MG63 (cell line): Measurements from ENCODE around the gene COL4A4. TPM values are rescaled to one million over a fixed set of nuclear protein-coding genes. Genes with fewer than 3 reads are reported as not detected.

Source experiments
- DNase-seq: peaks from one replicate; pipeline ENCODE4 v3.0.0-alpha.2; 2020
- H3K27me3 ChIP-seq: fragments of 250-450 bp; sonication (Bioruptor Pico); 2 replicates; pipeline ENCODE4 v1.5.1; 2020; ENCODE audit warnings: mild to moderate bottlenecking, moderate library complexity
- H3K36me3 ChIP-seq: fragments of 250-450 bp; sonication (Bioruptor Pico); 2 replicates; pipeline ENCODE4 v1.5.1; 2020; ENCODE audit warnings: mild to moderate bottlenecking, moderate library complexity
- H3K4me3 ChIP-seq: fragments of 250-450 bp; sonication (Bioruptor Pico); 2 replicates; pipeline ENCODE4 v1.5.1; 2020; ENCODE audit warnings: mild to moderate bottlenecking, moderate library complexity
- H3K9me3 ChIP-seq: fragments of 250-450 bp; sonication (Bioruptor Pico); 2 replicates; pipeline ENCODE4 v1.5.1; 2020; ENCODE audit warnings: mild to moderate bottlenecking, moderate library complexity
- total RNA-seq: library from RNA; depleted of rRNA; stranded (reverse); fragments of >200 nt; shearing (Covaris generic); gene quantifications from 2 replicates; pipeline ENCODE4 v1.2.3, GENCODE V29; 2014; ENCODE audit warnings: low replicate concordance

The COL4A4 gene
- total RNA-seq, 1 experiment from 2014 or later, result 0.36 TPM

DNA sequence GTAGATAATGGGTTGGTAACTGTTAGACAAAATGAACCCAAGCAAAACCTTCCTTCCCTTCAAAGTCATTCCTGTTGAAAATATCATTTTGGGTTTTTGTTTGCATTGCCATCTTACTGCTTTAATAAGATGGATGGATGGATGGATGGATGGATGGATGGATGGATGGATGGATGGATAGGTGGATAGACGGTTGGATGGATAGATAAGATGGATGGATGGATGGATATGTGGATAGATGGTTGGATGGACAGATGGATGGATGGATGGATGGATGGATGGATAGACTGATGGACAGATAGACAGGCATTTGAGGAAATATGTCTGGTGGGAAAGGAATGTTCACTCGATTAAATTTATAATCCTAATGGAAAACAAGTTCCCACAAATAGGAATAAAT lies 133.2 kb downstream of the COL4A4 start:
- Histone ChIP-seq H3K4me3 (no peak overlapping the region), H3K36me3 (no peaks in the 10 kb centered on the region), H3K9me3 (no peaks in the 10 kb centered on the region), H3K27me3 (no peaks in the 10 kb centered on the region)
- DNase-seq, result no peak

GRCh38 chr2:227029426-227030105 lies 134.4 kb downstream of the COL4A4 start:
- H3K27me3 ChIP-seq, result no peaks in the 10 kb centered on the region
- H3K36me3 ChIP-seq, result no peaks in the 10 kb centered on the region
- no peak overlapping the region for H3K4me3 ChIP-seq
- no peaks in the 10 kb centered on the region for H3K9me3 ChIP-seq
- no peak for DNase-seq

- H3K9me3 ChIP-seq, result no peaks in the 10 kb centered on the region
- no peak overlapping the region for H3K4me3 ChIP-seq
- no peaks in the 10 kb centered on the region for H3K36me3 ChIP-seq
- H3K27me3 ChIP-seq, result no peaks in the 10 kb centered on the region
- DNase-seq, result no peak
Observed at GRCh38 chr2:227025510-227025909, 138.5 kb downstream of the COL4A4 start.

- Histone ChIP-seq H3K27me3 (no peaks in the 10 kb centered on the region), H3K4me3 (no peak overlapping the region), H3K9me3 (no peaks in the 10 kb centered on the region), H3K36me3 (no peaks in the 10 kb centered on the region)
- DNase-seq, result no peak
Observed at GRCh38 chr2:227022608-227023007, 141.4 kb downstream of the COL4A4 start.

DNA sequence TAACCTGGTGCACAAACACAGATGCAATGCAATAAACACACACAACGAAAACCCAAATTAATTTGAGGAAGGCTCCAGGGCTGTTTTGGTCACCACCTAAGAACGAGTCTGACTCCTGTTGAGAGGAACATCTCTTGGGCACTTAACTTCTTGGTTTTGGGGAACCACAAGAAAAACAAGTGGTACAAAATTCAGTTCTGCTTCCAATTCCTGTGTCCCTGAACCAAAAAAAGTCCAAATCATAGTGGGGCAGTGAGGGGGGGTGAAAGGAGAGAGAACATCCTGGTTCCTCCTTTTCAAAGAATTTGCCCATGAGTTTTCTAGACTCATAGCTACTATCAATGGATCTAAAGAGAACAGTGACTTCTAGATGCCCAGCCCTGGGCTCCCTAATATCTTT lies 143.6 kb downstream of the COL4A4 start:
- Histone ChIP-seq H3K9me3 (no peaks in the 10 kb centered on the region), H3K4me3 (no peak overlapping the region), H3K27me3 (no peaks in the 10 kb centered on the region), H3K36me3 (no peaks in the 10 kb centered on the region)
- DNase-seq, result no peak

GRCh38 chr2:227016894-227017293 lies 147.1 kb downstream of the COL4A4 start:
- H3K36me3 ChIP-seq, result no peaks in the 10 kb centered on the region
- no peaks in the 10 kb centered on the region for H3K9me3 ChIP-seq
- DNase-seq, result no peak
- H3K4me3 ChIP-seq, result no peak overlapping the region
- H3K27me3 ChIP-seq, result no peaks in the 10 kb centered on the region

GRCh38 chr2:227013881-227014280 lies 150.1 kb downstream of the COL4A4 start:
- no peak overlapping the region for H3K4me3 ChIP-seq
- no peak for DNase-seq
- H3K27me3 ChIP-seq, result no peaks in the 10 kb centered on the region
- no peaks in the 10 kb centered on the region for H3K9me3 ChIP-seq
- no peaks in the 10 kb centered on the region for H3K36me3 ChIP-seq

- no peak overlapping the region for H3K4me3 ChIP-seq
- no peaks in the 10 kb centered on the region for H3K9me3 ChIP-seq
Observed at GRCh38 chr2:227013330-227013729, 150.7 kb downstream of the COL4A4 start.

DNA sequence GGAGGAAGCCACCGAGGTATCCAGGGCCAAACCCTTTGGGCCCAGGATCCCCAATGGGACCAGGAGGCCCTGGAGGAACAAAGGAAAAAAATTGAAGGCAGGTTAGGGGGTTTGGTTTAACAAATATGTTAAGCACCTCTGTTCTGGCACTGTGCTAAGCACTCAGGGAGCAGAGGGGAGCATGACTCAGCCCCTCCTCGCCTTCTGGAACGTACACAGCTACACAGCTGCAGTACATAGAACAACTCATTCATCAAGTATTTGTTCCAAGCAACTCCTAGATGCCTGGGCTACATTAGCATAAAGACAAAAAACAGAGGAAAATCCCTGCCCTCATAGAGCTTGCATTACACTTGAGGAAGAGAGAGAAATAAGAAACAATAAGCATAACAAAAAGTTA lies 153.6 kb downstream of the COL4A4 start:
- Histone ChIP-seq H3K9me3 (no peaks in the 10 kb centered on the region), H3K27me3 (no peaks in the 10 kb centered on the region), H3K36me3 (no peaks in the 10 kb centered on the region), H3K4me3 (no peak overlapping the region)
- peak; percentile 33 for DNase-seq

More at GRCh38 chr2:227013330-227013729, 150.7 kb downstream of the COL4A4 start:
- DNase-seq, result no peak
- no peaks in the 10 kb centered on the region for H3K36me3 ChIP-seq
- H3K27me3 ChIP-seq, result no peaks in the 10 kb centered on the region

GRCh38 chr2:227007940-227008339 lies 156.1 kb downstream of the COL4A4 start:
- no peaks in the 10 kb centered on the region for H3K9me3 ChIP-seq
- H3K36me3 ChIP-seq, result no peaks in the 10 kb centered on the region
- H3K27me3 ChIP-seq, result no peaks in the 10 kb centered on the region
- H3K4me3 ChIP-seq, result no peak overlapping the region
- DNase-seq, result no peak

DNA sequence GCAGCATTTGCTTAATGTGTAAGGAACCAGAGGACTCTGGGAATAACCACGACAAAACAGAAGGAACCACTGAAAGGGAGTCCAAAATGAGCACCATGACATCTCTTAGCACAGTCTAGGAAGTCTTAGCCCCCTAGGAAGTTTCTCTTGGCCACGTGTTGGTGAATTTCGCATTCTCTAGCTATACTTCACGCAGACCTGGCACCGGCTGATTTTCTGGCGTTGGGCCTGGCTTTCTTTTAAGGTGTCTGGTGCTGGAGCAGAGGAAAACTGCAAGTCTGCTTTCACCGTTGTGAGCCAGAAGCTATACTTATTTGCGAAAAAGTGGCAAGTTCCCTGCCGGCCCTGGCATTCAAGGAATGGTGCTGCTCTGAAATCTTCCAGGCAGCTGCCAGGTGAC lies 156.9 kb downstream of the COL4A4 start:
- no peak for DNase-seq

DNA sequence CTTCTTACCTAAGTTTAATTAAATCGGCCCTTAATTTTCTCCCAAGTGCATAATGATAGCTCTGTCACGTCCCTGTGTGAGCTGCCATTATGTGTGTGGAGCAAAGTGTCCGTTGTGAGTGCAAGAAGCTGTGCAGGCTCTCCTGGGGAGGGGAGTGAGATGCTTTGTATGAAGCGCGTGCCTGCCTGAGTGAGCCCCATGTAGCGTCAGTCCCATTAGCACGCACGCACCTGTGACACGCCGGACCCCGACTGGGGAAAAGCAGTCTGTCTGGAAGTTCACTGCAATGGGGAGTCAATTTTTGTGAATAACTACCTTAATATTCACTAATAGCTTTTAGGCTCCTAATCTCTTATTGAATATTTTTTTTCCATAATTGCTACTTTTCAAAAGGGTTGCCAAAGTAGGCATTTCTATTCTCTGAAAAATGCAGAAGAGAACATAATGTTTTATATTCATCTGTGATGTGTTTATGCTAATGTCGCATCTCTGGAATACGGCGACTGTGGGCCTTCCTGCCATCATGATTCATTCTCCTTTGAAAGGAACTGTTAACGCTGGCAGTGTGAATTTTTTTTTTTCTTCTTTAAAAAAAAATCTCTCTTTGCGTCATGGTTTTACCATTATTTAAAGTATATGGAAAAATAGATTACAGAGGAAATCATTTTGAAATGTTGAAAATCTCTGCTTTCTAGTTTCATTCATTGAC lies 157.7 kb downstream of the COL4A4 start:
- Histone ChIP-seq H3K4me3 (no peak overlapping the region), H3K27me3 (no peaks in the 10 kb centered on the region), H3K36me3 (no peaks in the 10 kb centered on the region), H3K9me3 (no peaks in the 10 kb centered on the region)
- DNase-seq, result no peak

More for the DNA sequence above, 156.9 kb downstream of the COL4A4 start:
- no peak overlapping the region for H3K4me3 ChIP-seq
- H3K27me3 ChIP-seq, result no peaks in the 10 kb centered on the region
- H3K36me3 ChIP-seq, result no peaks in the 10 kb centered on the region
- no peaks in the 10 kb centered on the region for H3K9me3 ChIP-seq

DNA sequence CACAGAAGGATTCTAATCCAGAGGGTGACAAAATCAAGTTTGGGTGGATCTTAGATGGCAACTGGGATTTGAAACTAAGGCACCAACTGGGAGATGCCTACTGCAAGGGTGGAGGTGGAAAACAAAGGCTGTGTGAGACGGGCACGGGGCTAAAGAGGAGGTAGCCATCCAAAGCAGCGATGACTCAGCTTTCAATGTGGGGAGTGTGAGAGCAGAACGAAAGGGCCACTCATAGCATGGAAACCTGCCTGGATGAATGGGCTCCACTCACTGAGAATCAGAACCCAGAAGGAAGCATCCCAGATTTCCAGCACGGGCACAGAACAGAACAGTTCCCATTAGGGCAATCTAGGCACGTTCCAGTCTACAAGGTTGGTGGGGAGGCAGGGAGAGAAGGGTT lies 159.5 kb downstream of the COL4A4 start:
- no peaks in the 10 kb centered on the region for H3K27me3 ChIP-seq
- H3K4me3 ChIP-seq, result no peak overlapping the region
- peak; percentile 7 for DNase-seq
- no peaks in the 10 kb centered on the region for H3K9me3 ChIP-seq
- no peaks in the 10 kb centered on the region for H3K36me3 ChIP-seq

GRCh38 chr2:227000123-227000522 lies 163.9 kb downstream of the COL4A4 start:
- no peaks in the 10 kb centered on the region for H3K27me3 ChIP-seq
- no peaks in the 10 kb centered on the region for H3K36me3 ChIP-seq
- no peak for DNase-seq
- H3K9me3 ChIP-seq, result no peaks in the 10 kb centered on the region
- no peak overlapping the region for H3K4me3 ChIP-seq

- H3K36me3 ChIP-seq, result no peaks in the 10 kb centered on the region
- no peaks in the 10 kb centered on the region for H3K9me3 ChIP-seq
- no peak for DNase-seq
- H3K4me3 ChIP-seq, result no peak overlapping the region
- H3K27me3 ChIP-seq, result no peaks in the 10 kb centered on the region
Observed at GRCh38 chr2:226999661-227000060, 164.3 kb downstream of the COL4A4 start.

DNA sequence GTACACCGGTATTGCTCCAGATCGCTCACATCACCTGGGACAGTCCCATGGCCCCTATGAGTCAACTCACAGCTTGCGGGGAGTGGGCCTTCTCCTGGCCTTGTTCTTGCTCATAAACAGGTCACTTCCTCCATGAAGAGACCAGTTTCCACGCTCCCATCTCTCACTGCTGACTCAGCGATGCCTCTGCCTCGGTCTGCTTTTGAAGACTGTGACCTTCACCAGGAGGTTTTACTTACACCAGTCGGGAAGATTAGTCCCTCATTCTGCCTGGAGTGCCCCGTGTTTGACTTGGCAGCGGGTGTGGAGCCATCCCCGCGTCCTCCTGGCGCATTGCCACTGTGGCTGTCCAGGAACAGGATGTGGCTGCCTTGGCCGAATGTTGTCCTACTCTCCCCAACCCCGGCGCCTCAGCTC lies 168.4 kb downstream of the COL4A4 start:
- Histone ChIP-seq H3K9me3 (no peaks in the 10 kb centered on the region), H3K36me3 (no peaks in the 10 kb centered on the region), H3K4me3 (no peak overlapping the region), H3K27me3 (no peaks in the 10 kb centered on the region)
- DNase-seq, result peak; percentile 89

- no peak overlapping the region for H3K4me3 ChIP-seq
- no peaks in the 10 kb centered on the region for H3K27me3 ChIP-seq
- no peaks in the 10 kb centered on the region for H3K36me3 ChIP-seq
- H3K9me3 ChIP-seq, result no peaks in the 10 kb centered on the region
- DNase-seq, result no peak
Observed at GRCh38 chr2:226994775-226995174, 169.2 kb downstream of the COL4A4 start.

DNA sequence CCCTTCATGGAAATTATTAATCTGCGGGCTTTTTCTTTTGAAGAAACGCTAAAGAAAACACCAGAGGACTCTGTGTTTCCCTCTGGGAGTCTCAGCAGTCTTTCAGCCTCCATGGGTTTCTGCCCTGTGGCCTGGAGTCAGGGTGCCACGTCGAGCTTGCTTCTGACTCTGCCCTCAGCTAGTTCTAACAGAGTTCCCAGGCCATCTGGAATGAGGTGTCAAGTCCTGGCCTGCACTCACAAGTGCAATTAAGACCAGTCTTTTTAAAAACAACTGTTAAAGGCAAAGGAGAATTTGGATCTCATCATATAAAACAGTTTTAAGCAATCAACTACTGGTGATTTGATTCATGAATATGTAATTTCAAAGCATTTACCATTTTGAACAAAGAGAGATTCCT lies 170.8 kb downstream of the COL4A4 start:
- no peak overlapping the region for H3K4me3 ChIP-seq
- no peak for DNase-seq
- no peaks in the 10 kb centered on the region for H3K9me3 ChIP-seq
- H3K36me3 ChIP-seq, result no peaks in the 10 kb centered on the region
- no peaks in the 10 kb centered on the region for H3K27me3 ChIP-seq
